H7 (cell line): ENCODE measurements around the gene STON1. TPM values are rescaled to one million over a fixed set of nuclear protein-coding genes. Genes with fewer than 3 reads are reported as not detected.
"Not testable (repeated sequence)": the region's sequence is repeated elsewhere in the genome, so short reads cannot be mapped to it uniquely, and the experiment has no call there.

ENCODE experiments used
- DNase-seq: peaks from one replicate; pipeline ENCODE4 v3.0.0; 2012
- H3K27me3 ChIP-seq: 2 replicates; pipeline ENCODE4 v1.6.0; 2011; ENCODE audit warnings: mild to moderate bottlenecking, low read length; ENCODE audit not compliant: control insufficient read depth, insufficient read depth
- H3K36me3 ChIP-seq: replicated peaks from 2 replicates; pipeline ENCODE4 v1.5.1; 2011; ENCODE audit warnings: low read length; ENCODE audit not compliant: control insufficient read depth, insufficient read depth
- H3K4me3 ChIP-seq: 2 replicates; pipeline ENCODE4 v1.5.1; 2011; ENCODE audit warnings: low read depth, mild to moderate bottlenecking, control low read depth, low read length, moderate library complexity; ENCODE audit not compliant: insufficient read depth
- total RNA-seq: library from RNA; depleted of rRNA; stranded (reverse); fragments of >200 nt; shearing (Covaris generic); gene quantifications from 2 replicates; pipeline ENCODE4 v1.2.3, GENCODE V29; 2014

Gene STON1
- total RNA-seq, 1 experiment from 2014 or later, result 5.1 TPM

- Histone ChIP-seq H3K4me3 (no peak overlapping the region), H3K36me3 (no peaks in the 10 kb centered on the region), H3K27me3 (no peaks in the 10 kb centered on the region)
- no peak for DNase-seq
Measured at GRCh38 chr2:48574353-48575287, 44.7 kb downstream of the STON1 start.

- Histone ChIP-seq H3K36me3 (no peaks in the 10 kb centered on the region), H3K4me3 (no peak overlapping the region), H3K27me3 (no peaks in the 10 kb centered on the region)
- no peak for DNase-seq
Measured at GRCh38 chr2:48578313-48578712, 48.4 kb downstream of the STON1 start.

- Histone ChIP-seq H3K27me3 (no peaks in the 10 kb centered on the region; the same call in 1 of the 2 replicates), H3K36me3 (no peaks in the 10 kb centered on the region), H3K4me3 (no peak overlapping the region)
- DNase-seq, result no peak
Measured at GRCh38 chr2:48583961-48584360, 54.0 kb downstream of the STON1 start.

GRCh38 chr2:48584551-48584950 is 54.6 kb downstream of the STON1 start:
- DNase-seq, result no peak
- Histone ChIP-seq H3K4me3 (no peak overlapping the region), H3K27me3 (no peaks in the 10 kb centered on the region; the same call in 1 of the 2 replicates), H3K36me3 (no peaks in the 10 kb centered on the region)

GRCh38 chr2:48586433-48586832 is 56.5 kb downstream of the STON1 start:
- no peaks in the 10 kb centered on the region for H3K36me3 ChIP-seq
- no peak overlapping the region for H3K4me3 ChIP-seq
- H3K27me3 ChIP-seq, result no peaks in the 10 kb centered on the region; the same call in 1 of the 2 replicates

GRCh38 chr2:48587560-48587959 is 57.6 kb downstream of the STON1 start:
- no peak overlapping the region for H3K4me3 ChIP-seq
- no peaks in the 10 kb centered on the region; the same call in 1 of the 2 replicates for H3K27me3 ChIP-seq
- H3K36me3 ChIP-seq, result no peaks in the 10 kb centered on the region
- DNase-seq, result no peak

More at GRCh38 chr2:48586433-48586832, 56.5 kb downstream of the STON1 start:
- no peak for DNase-seq

- H3K4me3 ChIP-seq, result no peak overlapping the region
- DNase-seq, result no peak
- no peaks in the 10 kb centered on the region for H3K36me3 ChIP-seq
- H3K27me3 ChIP-seq, result no peaks in the 10 kb centered on the region; the same call in 1 of the 2 replicates
Measured at GRCh38 chr2:48587961-48588360, 58.0 kb downstream of the STON1 start.

GRCh38 chr2:48588745-48589144 is 58.8 kb downstream of the STON1 start:
- DNase-seq, result no peak
- H3K4me3 ChIP-seq, result no peak overlapping the region
- H3K27me3 ChIP-seq, result no peaks in the 10 kb centered on the region; the same call in 1 of the 2 replicates
- no peaks in the 10 kb centered on the region for H3K36me3 ChIP-seq

GRCh38 chr2:48589170-48589767 is 59.3 kb downstream of the STON1 start:
- Histone ChIP-seq H3K36me3 (0 out of 2 replicates have a peak, but pooled peaks cover 1% of the 10 kb centered on the region), H3K4me3 (no peak overlapping the region), H3K27me3 (no peaks in the 10 kb centered on the region; the same call in 1 of the 2 replicates)
- DNase-seq, result peak; percentile 43

- 0 out of 2 replicates have a peak, but pooled peaks cover 1% of the 10 kb centered on the region for H3K36me3 ChIP-seq
Measured at GRCh38 chr2:48590017-48590416, 60.1 kb downstream of the STON1 start.

GRCh38 chr2:48592067-48592466 is 62.1 kb downstream of the STON1 start:
- no peak overlapping the region for H3K4me3 ChIP-seq
- 0 out of 2 replicates have a peak, but pooled peaks cover 1% of the 10 kb centered on the region for H3K36me3 ChIP-seq
- H3K27me3 ChIP-seq, result no peaks in the 10 kb centered on the region
- DNase-seq, result no peak

More at GRCh38 chr2:48590017-48590416, 60.1 kb downstream of the STON1 start:
- no peak for DNase-seq
- H3K27me3 ChIP-seq, result no peaks in the 10 kb centered on the region; the same call in 1 of the 2 replicates
- H3K4me3 ChIP-seq, result no peak overlapping the region

GRCh38 chr2:48596751-48597150 is 66.8 kb downstream of the STON1 start:
- not testable (repeated sequence) for H3K36me3 ChIP-seq, H3K27me3 ChIP-seq, H3K4me3 ChIP-seq, DNase-seq

GRCh38 chr2:48597492-48597891 is 67.5 kb downstream of the STON1 start:
- 0 out of 2 replicates have a peak, but pooled peaks cover 1% of the 10 kb centered on the region for H3K36me3 ChIP-seq
- no peak for DNase-seq
- no peak overlapping the region for H3K4me3 ChIP-seq

GRCh38 chr2:48600204-48600813 is 70.4 kb downstream of the STON1 start:
- H3K36me3 ChIP-seq, result no peaks in the 10 kb centered on the region
- DNase-seq, result peak; percentile 22
- no peaks in the 10 kb centered on the region for H3K27me3 ChIP-seq
- no peak overlapping the region for H3K4me3 ChIP-seq

More at GRCh38 chr2:48597492-48597891, 67.5 kb downstream of the STON1 start:
- no peaks in the 10 kb centered on the region for H3K27me3 ChIP-seq
